Fibroblast of the aortic adventitia (primary cell): ENCODE measurements around the gene SIVA1. TPM values are rescaled to one million over a fixed set of nuclear protein-coding genes. Genes with fewer than 3 reads are reported as not detected.

Experiments used
- DNase-seq: peaks from one replicate; pipeline ENCODE4 v3.0.0-alpha.2; 2010; ENCODE audit warnings: low read depth
- H3K4me3 ChIP-seq: 2 replicates; pipeline ENCODE4 v1.5.1; 2011; ENCODE audit warnings: low read depth, mild to moderate bottlenecking, control low read depth, low read length, moderate library complexity
- CTCF ChIP-seq: IDR thresholded peaks from 2 replicates; pipeline ENCODE4 v1.5.1; 2011; ENCODE audit warnings: mild to moderate bottlenecking, low read length, control low read depth, inconsistent platforms; ENCODE audit not compliant: insufficient read depth
- total RNA-seq: library from RNA; depleted of rRNA; stranded (reverse); fragments of >200 nt; gene quantifications from 2 replicates; pipeline ENCODE4 v1.2.3, GENCODE V29; 2012; ENCODE audit warnings: low replicate concordance

SIVA1 gene
- total RNA-seq, 1 donor = 87.3 TPM

- no peak for DNase-seq
- TF ChIP-seq CTCF = no peak
- H3K4me3 ChIP-seq = no peak overlapping the region
These were observed 45.0 kb upstream of the SIVA1 start for GRCh38 chr14:104707608-104708595.

GRCh38 chr14:104708606-104709268, 44.2 kb upstream of the SIVA1 start:
- peak; percentile 98 for TF ChIP-seq CTCF
- peak; percentile 60 for DNase-seq

GRCh38 chr14:104709387-104710039, 43.4 kb upstream of the SIVA1 start:
- H3K4me3 ChIP-seq = no peak overlapping the region
- no peak for TF ChIP-seq CTCF

More at GRCh38 chr14:104708606-104709268, 44.2 kb upstream of the SIVA1 start:
- H3K4me3 ChIP-seq = no peak overlapping the region

GRCh38 chr14:104710071-104710735, 42.7 kb upstream of the SIVA1 start:
- no peak for TF ChIP-seq CTCF
- H3K4me3 ChIP-seq = no peak overlapping the region
- no peak for DNase-seq

More at GRCh38 chr14:104709387-104710039, 43.4 kb upstream of the SIVA1 start:
- no peak for DNase-seq

GRCh38 chr14:104712881-104713734, 39.8 kb upstream of the SIVA1 start:
- no peak for DNase-seq
- no peak for TF ChIP-seq CTCF
- no peak overlapping the region for H3K4me3 ChIP-seq
